ENCODE results near the gene GEMIN4.

GRCh38 chr17:798246-798645 lies 46.2 kb upstream of the GEMIN4 start:
- no peak for TF ChIP-seq CTCF (conservative IDR thresholded peaks at IDR 0.05 in 1 of 2, IDR thresholded peaks at IDR 0.05 in 1 of 2; ENCODE audit: extremely low read depth in 1 of 2, insufficient read depth in 1 of 2, low read depth in 1 of 2, low read length in 2 of 2)
- TF ChIP-seq EZH2 (IDR thresholded peaks at IDR 0.05; ENCODE audit: borderline replicate concordance, low read length): no peak

Measured in mammary epithelial cell (primary cell).